Measurements from ENCODE around the gene TEX11.

The TEX11 gene

DNA sequence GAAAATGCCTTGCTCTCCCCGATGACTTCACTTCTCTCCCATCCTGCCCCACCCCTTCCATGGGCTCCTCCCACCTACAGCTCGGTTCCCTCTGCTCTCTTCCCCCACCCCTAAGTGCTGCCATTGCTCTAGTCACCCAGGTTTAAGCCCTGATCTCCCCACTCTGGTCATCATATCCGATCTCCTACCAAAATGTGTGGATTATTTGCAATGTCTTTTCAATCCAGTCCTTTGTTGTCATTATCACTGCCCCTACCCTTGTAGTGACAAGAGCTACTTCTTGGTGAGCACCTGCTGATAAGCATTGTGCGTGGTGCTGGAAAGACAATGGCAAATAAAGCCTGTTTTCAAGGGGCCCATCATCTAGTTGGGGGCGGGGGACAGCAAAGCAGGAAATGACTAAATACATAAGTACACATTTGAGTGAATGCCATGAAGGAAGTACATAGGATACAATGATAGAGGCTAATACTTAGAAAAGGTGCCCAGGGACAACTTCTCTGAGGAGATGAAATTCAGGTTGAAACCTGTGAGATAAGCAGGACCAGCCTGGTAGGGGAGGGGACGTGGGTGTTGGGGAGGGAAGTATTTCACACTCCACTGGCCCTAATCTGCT, 400.1 kb downstream of the TEX11 start:
- TF ChIP-seq, protein P1, sequence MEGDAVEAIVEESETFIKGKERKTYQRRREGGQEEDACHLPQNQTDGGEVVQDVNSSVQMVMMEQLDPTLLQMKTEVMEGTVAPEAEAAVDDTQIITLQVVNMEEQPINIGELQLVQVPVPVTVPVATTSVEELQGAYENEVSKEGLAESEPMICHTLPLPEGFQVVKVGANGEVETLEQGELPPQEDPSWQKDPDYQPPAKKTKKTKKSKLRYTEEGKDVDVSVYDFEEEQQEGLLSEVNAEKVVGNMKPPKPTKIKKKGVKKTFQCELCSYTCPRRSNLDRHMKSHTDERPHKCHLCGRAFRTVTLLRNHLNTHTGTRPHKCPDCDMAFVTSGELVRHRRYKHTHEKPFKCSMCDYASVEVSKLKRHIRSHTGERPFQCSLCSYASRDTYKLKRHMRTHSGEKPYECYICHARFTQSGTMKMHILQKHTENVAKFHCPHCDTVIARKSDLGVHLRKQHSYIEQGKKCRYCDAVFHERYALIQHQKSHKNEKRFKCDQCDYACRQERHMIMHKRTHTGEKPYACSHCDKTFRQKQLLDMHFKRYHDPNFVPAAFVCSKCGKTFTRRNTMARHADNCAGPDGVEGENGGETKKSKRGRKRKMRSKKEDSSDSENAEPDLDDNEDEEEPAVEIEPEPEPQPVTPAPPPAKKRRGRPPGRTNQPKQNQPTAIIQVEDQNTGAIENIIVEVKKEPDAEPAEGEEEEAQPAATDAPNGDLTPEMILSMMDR (conservative IDR thresholded peaks at IDR 0.05; ENCODE audit: low read length), result no peak
- no peak for TF ChIP-seq EZH2phosphoT487 (IDR thresholded peaks at IDR 0.05; ENCODE audit: borderline replicate concordance)
- no peak overlapping the region for H3K4me2 ChIP-seq (ENCODE audit: low read depth, low read length, poor library complexity, severe bottlenecking)
- H3K27me3 ChIP-seq (ENCODE audit: insufficient read depth, low read length, poor library complexity, severe bottlenecking), result no peaks in the 10 kb centered on the region

DNA sequence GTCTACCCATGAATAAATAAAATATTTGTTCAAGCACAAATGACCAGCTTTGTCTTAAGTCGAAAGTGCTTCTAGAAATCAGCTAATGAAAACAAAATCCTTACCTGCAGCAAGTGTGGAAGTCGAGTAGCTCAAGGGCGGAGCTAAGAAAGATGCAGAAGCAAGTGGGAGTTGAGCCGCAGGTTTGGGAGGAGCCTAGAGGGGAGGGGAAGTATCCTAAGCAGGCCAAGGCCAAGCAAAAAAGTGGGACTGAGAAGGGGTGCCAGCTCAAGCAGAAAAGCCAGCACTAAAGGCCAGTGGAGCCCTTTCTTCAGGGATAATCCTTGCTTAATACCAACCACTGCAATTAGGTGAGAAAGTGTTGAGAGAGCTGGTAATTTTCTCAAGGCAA, 403.1 kb downstream of the TEX11 start:
- Histone ChIP-seq H3K4me2 (ENCODE audit: low read depth, low read length, poor library complexity, severe bottlenecking) (no peak overlapping the region), H3K9me3 (ENCODE audit: insufficient read depth, low read depth, low read length) (no peaks in the 10 kb centered on the region), H3K27me3 (ENCODE audit: insufficient read depth, low read length, poor library complexity, severe bottlenecking) (no peaks in the 10 kb centered on the region), H3K36me3 (ENCODE audit: insufficient read depth, low read length) (peaks cover 15% of the 10 kb centered on the region; the same call in 1 of the 2 replicates), H3K79me2 (ENCODE audit: insufficient read depth, low read length) (no peaks in the 10 kb centered on the region), H4K20me1 (ENCODE audit: insufficient read depth, low read length, poor library complexity, severe bottlenecking) (no peaks in the 10 kb centered on the region), H3K4me3 (ENCODE audit: low read length, poor library complexity, severe bottlenecking) (no peak overlapping the region), H2AFZ (ENCODE audit: low read length) (no peak overlapping the region), H3K9me2 (replicated peaks; ENCODE audit: low read depth, low read length) (no peaks in the 10 kb centered on the region), H3K9ac (ENCODE audit: low read depth, low read length, poor library complexity, severe bottlenecking) (no peak overlapping the region), H3F3A (ENCODE audit: low read depth) (no peaks in the 10 kb centered on the region), H3K4me1 (ENCODE audit: insufficient read depth, low read length, poor library complexity, severe bottlenecking) (no peaks in the 10 kb centered on the region)
- TF ChIP-seq, protein P1 (conservative IDR thresholded peaks at IDR 0.05; ENCODE audit: low read length), result no peak
- no peak for TF ChIP-seq EZH2phosphoT487 (IDR thresholded peaks at IDR 0.05; ENCODE audit: borderline replicate concordance)

More for the DNA sequence above, 400.1 kb downstream of the TEX11 start:
- H3K79me2 ChIP-seq (ENCODE audit: insufficient read depth, low read length), result no peaks in the 10 kb centered on the region
- H3F3A ChIP-seq (ENCODE audit: low read depth), result no peaks in the 10 kb centered on the region
- no peak overlapping the region for H2AFZ ChIP-seq (ENCODE audit: low read length)
- H3K9me3 ChIP-seq (ENCODE audit: insufficient read depth, low read depth, low read length), result no peaks in the 10 kb centered on the region
- no peak overlapping the region for H3K4me3 ChIP-seq (ENCODE audit: low read length, poor library complexity, severe bottlenecking)
- H3K4me1 ChIP-seq (ENCODE audit: insufficient read depth, low read length, poor library complexity, severe bottlenecking), result no peaks in the 10 kb centered on the region
- no peak overlapping the region for H3K9ac ChIP-seq (ENCODE audit: low read depth, low read length, poor library complexity, severe bottlenecking)
- H3K36me3 ChIP-seq (ENCODE audit: insufficient read depth, low read length), result no peaks in the 10 kb centered on the region
- H4K20me1 ChIP-seq (ENCODE audit: insufficient read depth, low read length, poor library complexity, severe bottlenecking), result no peaks in the 10 kb centered on the region
- H3K9me2 ChIP-seq (replicated peaks; ENCODE audit: low read depth, low read length), result no peaks in the 10 kb centered on the region

- Histone ChIP-seq H3K27me3 (ENCODE audit: insufficient read depth, low read length, poor library complexity, severe bottlenecking) (no peaks in the 10 kb centered on the region), H3K9me3 (ENCODE audit: insufficient read depth, low read depth, low read length) (no peaks in the 10 kb centered on the region), H3K9me2 (replicated peaks; ENCODE audit: low read depth, low read length) (no peaks in the 10 kb centered on the region), H3K4me2 (ENCODE audit: low read depth, low read length, poor library complexity, severe bottlenecking) (no peak overlapping the region), H3K9ac (ENCODE audit: low read depth, low read length, poor library complexity, severe bottlenecking) (no peak overlapping the region), H2AFZ (ENCODE audit: low read length) (no peak overlapping the region), H3K4me1 (ENCODE audit: insufficient read depth, low read length, poor library complexity, severe bottlenecking) (no peaks in the 10 kb centered on the region), H3K4me3 (ENCODE audit: low read length, poor library complexity, severe bottlenecking) (no peak overlapping the region), H3F3A (ENCODE audit: low read depth) (no peaks in the 10 kb centered on the region), H3K36me3 (ENCODE audit: insufficient read depth, low read length) (peaks cover 20% of the 10 kb centered on the region; the same call in 1 of the 2 replicates), H4K20me1 (ENCODE audit: insufficient read depth, low read length, poor library complexity, severe bottlenecking) (no peaks in the 10 kb centered on the region), H3K79me2 (ENCODE audit: insufficient read depth, low read length) (no peaks in the 10 kb centered on the region)
- no peak for TF ChIP-seq EZH2phosphoT487 (IDR thresholded peaks at IDR 0.05; ENCODE audit: borderline replicate concordance)
These were observed 403.6 kb downstream of the TEX11 start for GRCh38 chrX:70504772-70505450.
